ENCODE data around the gene AGK.

AGK gene

DNA sequence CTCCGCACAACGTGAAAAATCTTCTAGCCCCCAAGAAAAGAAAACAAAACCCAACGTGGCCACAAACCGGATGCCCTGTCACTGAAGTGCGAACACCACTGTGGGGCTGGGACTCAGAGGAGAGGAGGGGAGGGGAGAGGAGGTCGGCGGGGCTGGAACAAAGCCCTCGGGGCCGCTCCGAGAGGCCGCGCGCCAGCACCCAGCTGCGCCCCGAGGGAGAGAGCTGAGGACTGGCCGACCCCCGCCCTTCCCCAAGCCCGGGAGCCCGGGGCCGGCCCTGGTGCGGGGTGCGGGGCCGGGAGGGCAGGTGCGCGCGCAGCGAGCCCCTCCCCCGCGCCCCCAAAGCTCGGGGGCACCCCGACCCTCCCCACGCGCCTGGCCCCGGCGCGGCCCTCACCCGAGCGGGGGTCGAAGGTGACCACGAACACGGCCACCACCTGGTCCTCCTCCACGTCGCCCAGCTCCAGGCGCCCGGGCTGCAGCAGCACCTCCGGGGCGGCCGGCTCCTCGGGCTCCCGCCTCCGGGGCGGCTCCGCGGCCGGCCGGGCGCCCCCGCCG is 150.4 kb downstream of the AGK start:
- peak; percentile 29 to 43 (median 38) for DNase-seq (ENCODE audit: low read depth in 3 of 3, low spot score in 1 of 3)

DNA sequence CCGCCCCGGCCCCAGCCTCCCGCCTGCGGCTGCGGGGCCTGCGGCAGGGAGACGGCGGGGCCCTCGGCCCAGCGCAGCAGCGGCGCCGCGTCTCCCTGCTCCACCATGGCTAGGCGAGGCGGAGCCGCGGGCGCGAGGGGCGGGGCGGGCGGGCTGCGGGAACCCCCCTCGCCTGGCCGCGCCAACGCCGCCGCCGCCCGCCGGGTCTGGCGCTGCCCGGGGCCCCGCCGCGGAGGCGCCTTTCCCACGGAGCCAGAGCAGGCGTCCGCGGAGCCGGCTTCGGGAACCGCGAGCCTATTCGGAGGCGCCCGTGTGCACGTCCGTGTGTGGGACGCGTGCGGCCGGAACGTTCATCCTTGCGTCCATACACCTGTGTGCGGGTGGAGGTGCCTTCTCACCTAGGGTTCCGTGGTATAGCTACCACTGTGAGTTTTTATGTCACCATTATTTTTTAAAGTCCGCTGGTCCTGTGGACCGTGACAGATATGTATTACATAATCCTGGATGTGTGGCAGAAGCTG is 150.9 kb downstream of the AGK start, which contains the start of gene DENND11:
Gene DENND11, minus strand, starts transcription at position 120 of the 521 bp plus-strand sequence. Its CDS starts 13 bp downstream, at position 107.
- DNase-seq (ENCODE audit: low read depth in 3 of 3, low spot score in 1 of 3) = peak in 2 of 3 donors; percentile 4 to 46

- no peak for DNase-seq (ENCODE audit: low read depth in 3 of 3, low spot score in 1 of 3)
Observed at GRCh38 chr7:141702892-141703291, 151.7 kb downstream of the AGK start.

GRCh38 chr7:141704112-141704511 is 152.9 kb downstream of the AGK start:
- no peak for DNase-seq (ENCODE audit: low read depth in 3 of 3, low spot score in 1 of 3)

DNA sequence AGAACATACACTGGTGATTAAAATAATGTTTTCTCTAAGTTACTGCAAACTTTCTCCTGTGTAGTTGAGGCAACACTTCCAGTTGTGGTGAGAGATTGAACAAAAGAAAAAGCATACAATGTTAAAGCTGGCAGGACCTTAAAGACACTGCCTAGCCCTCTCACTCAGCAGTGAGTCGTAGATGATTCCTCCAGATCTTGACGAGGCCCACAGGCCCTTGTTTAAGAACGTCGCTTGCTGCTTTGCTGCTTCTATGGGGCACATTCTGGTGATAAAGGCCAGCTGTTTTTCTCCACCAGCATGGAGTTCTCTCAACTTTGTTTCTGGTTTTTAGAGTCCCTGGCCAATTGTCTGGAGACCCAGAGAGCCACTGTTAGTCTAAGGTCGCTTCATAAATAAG is 153.5 kb downstream of the AGK start:
- DNase-seq (ENCODE audit: low read depth in 3 of 3, low spot score in 1 of 3) = no peak

Measured in stimulated activated CD4-positive, alpha-beta T cell treated with anti-CD3 and anti-CD28 coated beads, TNF-alpha, amount 100 ng/mL, for 1 hour (primary cell).